ENCODE results near the gene MYH9.
"Not testable (repeated sequence)": the region's sequence is repeated elsewhere in the genome, so short reads cannot be mapped to it uniquely, and the experiment has no call there.

- not testable (repeated sequence) for TF ChIP-seq CTCF, POLR2A (IDR thresholded peaks at IDR 0.05)
Observed at GRCh38 chr22:36271951-36272350, 115.8 kb downstream of the MYH9 start.
